Renal cortical epithelial cell (primary cell): ENCODE measurements around the gene PPT1. TPM values are rescaled to one million over a fixed set of nuclear protein-coding genes. Genes with fewer than 3 reads are reported as not detected.
A peak's percentile ranks its signal among the peaks of the same experiment; 100 is the strongest.

Experiments
- DNase-seq: peaks from one replicate; pipeline ENCODE4 v3.0.0-alpha.2; 2011; ENCODE audit warnings: low read depth
- total RNA-seq: library from RNA; depleted of rRNA; stranded (reverse); fragments of >200 nt; gene quantifications from 2 replicates; pipeline ENCODE4 v1.2.3, GENCODE V29; 2014

PPT1 gene
- total RNA-seq, 1 donor from 2014 or later: 51.4 TPM

GRCh38 chr1:40030528-40031135 lies 66.4 kb downstream of the PPT1 start:
- DNase-seq: peak; percentile 80

- DNase-seq: peak; percentile 40
Measured at GRCh38 chr1:40029608-40030007, 67.4 kb downstream of the PPT1 start.

DNA sequence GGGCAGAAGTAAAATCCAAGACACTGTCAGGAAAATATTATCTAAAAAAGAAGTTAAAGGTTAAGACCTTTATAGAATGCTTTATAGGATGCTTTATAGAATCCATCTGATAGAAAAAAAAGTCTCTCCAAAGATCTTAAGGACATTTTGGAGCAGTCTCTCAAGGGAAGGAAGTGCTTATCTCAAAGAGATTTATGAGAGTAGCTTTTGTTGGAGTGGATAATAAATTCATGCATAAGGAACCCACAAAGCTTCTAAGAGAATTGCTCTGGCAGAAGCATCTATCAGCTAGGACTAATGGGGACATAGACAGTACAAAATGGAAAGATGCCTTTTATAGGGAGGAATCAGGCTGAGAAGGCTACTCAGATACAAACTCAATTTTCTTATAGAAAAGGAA lies 69.4 kb downstream of the PPT1 start:
- DNase-seq: no peak

GRCh38 chr1:40024671-40025070 lies 72.4 kb downstream of the PPT1 start:
- DNase-seq: no peak

DNA sequence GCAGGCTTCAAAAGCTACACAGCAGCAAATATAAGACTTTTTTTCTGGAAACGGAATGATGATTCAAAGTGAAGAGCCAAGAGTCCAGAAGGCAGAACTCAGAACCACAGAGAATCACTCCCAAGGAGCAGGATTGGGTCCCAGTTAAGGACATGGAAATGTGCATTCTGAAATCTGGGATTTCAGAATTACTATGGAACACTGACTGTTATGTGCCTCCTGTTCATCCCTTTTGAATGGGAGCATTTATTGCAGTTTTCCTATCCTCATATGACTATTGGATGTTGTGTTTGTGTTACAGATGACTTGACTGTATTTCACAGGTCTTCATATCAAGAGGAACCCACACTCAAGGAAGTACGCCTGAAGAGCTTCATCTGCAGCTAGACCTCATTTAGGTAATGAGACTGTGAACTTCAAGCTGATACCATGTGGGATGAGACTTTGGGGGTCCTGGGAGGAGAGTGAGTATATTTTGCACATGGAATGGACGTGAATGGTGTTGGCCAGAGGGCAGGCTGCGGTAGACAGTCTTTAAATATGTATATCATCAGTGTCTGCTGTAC lies 73.6 kb downstream of the PPT1 start:
- DNase-seq: no peak

Other genes starting within 250 kb of the PPT1 start
- gene TRIT1, start 213.7 kb downstream of the PPT1 start, total RNA-seq: 26.4 and 35.3 TPM in 2 replicates
- gene MYCL, start 195.3 kb downstream of the PPT1 start, total RNA-seq: 0.70 and 1.4 TPM in 2 replicates
- gene MFSD2A, start 142.1 kb downstream of the PPT1 start, total RNA-seq: 6.7 and 9.7 TPM in 2 replicates
- 503 and 992 TPM in 2 replicates for gene CAP1, start 56.5 kb downstream of the PPT1 start, total RNA-seq
- gene RLF, start 64.1 kb upstream of the PPT1 start, total RNA-seq: 25.4 and 40.9 TPM in 2 replicates
- not detected in 2 replicates for gene TMCO2, start 150.7 kb upstream of the PPT1 start, total RNA-seq
- gene ZMPSTE24, start 161.0 kb upstream of the PPT1 start, total RNA-seq: 88.9 and 140 TPM in 2 replicates
- 4.2 and 7.5 TPM in 2 replicates for gene COL9A2, start 220.0 kb upstream of the PPT1 start, total RNA-seq